ENCODE measurements around the gene ACD.

ACD gene

DNA sequence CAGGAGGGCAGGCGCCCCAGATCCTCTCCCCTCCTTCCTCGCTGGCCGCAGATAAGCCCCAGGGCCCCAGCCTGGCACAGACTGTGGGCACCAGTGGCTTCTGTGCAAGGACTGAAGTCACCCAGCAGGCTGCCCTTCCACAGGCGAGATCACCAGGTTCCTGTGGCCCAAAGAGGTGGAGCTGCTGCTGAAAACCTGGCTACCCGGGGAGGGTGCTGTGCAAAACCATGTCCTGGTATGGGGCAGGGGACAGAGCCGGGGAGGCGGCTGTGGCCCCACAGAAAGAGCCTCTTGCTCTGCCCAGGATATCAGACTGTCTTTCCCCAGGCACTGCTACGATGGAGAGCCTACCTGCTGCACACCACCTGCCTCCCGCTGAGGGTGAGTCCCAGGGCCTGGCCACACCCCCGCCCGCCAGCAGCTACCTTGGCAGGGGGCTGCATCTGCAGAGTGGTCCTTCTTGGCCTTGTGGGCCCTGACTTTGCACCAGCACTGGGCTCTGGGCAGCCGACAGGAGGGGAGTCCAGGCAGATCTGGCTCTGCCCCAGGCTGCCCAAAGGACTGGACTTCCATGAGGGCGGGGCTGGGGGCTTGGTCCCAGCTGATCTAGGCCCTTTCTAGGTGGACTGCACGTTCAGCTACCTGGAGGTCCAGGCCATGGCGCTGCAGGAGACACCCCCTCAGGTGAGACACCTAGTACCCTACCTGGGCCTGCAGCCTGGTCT lies 14.5 kb downstream of the ACD start:
- no peak for DNase-seq

DNA sequence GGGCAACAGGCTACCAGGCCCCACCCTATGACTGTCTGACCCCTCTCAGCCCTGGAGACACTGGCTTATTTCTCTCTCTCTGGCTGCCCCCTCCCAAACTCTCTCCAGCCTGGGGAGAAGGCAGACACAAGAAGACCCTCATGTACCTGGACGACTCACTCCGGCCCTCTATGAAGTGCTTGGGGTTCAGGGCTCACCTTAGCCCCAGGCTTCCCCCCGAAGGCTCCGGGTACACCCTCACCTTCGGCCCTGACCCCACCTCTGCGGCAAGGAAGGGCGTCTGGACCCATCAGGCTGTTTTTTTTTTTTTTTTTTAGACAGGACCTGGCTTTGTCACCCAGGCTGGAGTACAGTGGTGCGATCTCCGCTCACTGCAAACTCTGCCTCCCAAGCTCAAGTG lies 16.0 kb downstream of the ACD start:
- no peak for DNase-seq

GRCh38 chr16:67641779-67642708 lies 18.0 kb downstream of the ACD start:
- no peak for DNase-seq

DNA sequence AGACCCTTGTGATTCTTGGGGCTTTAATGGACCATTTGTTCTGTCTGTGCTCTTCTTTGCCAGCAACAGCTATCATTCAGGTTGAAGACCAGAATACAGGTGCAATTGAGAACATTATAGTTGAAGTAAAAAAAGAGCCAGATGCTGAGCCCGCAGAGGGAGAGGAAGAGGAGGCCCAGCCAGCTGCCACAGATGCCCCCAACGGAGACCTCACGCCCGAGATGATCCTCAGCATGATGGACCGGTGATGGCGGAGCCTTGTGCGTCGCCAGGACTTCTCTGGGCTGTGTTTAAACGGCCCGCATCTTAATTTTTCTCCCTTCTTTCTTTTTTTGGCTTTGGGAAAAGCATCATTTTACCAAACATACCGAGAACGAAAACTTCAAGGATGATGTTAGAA lies 22.4 kb downstream of the ACD start:
- DNase-seq, result no peak

DNA sequence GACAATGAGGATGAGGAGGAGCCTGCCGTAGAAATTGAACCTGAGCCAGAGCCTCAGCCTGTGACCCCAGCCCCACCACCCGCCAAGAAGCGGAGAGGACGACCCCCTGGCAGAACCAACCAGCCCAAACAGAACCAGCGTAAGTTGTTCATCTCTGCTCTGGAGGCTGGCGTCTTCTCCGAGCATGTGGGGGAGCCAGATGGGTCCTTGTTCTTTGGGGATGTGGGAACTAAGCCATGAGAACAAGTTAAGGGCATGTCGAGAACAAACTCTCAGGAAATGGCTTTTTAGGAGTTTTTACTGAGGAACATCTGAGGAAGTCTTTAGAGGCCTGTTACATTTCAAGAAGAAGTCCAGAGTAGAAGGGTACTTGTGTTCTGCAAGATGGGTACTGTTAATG lies 23.3 kb downstream of the ACD start:
- no peak for DNase-seq

GRCh38 chr16:67632415-67633172 lies 27.5 kb downstream of the ACD start:
- no peak for DNase-seq

DNA sequence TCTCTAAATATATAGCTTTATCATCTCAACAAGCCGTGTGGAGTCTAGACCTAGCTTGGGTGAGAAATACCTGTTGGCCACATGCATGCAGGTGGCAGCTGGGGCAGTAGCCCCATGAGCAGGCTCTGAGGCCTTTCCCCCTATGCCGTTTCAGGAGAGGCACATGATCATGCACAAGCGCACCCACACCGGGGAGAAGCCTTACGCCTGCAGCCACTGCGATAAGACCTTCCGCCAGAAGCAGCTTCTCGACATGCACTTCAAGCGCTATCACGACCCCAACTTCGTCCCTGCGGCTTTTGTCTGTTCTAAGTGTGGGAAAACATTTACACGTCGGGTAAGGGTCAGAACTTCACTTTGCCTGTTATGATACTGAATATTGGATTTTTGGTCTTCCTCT lies 31.8 kb downstream of the ACD start:
- no peak for DNase-seq

DNA sequence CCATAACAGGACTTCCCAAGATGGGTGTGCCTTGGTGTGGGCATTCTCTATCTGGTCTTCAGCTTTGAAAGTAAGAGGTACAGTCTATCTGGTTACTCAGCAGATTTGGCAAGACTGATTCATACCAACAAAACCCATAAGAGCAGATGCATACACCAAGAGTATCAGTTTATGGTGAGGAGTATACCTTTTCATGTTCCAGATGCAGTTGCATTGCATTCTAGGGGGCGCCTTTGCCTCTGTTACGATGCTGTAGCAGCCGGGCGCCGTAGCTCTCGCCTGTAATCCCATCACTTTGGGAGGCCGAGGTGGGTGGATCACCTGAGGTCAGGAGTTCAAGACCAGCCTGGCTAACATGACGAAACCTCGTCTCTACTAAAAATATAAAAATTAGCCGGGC lies 46.3 kb downstream of the ACD start:
- no peak for DNase-seq

DNA sequence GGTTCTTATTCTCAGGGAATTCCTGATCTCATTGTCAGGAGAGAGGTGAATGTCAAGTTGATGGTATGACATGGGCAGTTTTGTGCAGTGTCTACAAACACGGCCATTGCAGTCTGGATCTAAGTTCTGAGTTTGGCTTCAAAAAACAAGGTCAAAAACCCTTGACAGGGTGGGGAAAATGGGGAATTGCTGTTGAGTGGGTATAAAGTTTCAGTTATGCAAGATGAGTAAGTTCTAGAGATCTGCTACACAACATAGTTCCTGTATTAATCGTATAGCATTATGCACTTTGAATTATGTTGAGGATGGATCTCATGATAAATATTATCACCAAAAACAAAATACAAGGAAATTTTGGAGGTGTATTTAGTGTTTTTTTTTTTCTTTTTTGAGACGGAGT lies 51.7 kb downstream of the ACD start:
- no peak for DNase-seq
